Activated CD8-positive, alpha-beta T cell treated with anti-CD3 and anti-CD28 coated beads, Interleukin-2, amount 10 ng/mL, durations not matched to agents 7 days and 5 days (primary cell): ENCODE measurements around the gene VEGFD. TPM values are rescaled to one million over a fixed set of nuclear protein-coding genes. Genes with fewer than 3 reads are reported as not detected.

Experiments used
- ATAC-seq: fragments of 150-1000 bp; cut with Tn5 transposase; one replicate; pipeline ENCODE4 v1.10.0; 2021; ENCODE audit warnings: moderate library complexity
- CTCF ChIA-PET: fragments of 350-600 bp; sonication (Branson Sonifier 250); formaldehyde crosslinking; loops from one replicate; lab custom pipeline; 2021; ENCODE audit warnings: antibody characterized with exemption; lab: Charles Lee
- POLR2A ChIA-PET: fragments of 350-600 bp; sonication (Branson Sonifier 250); formaldehyde crosslinking; loops from one replicate; lab custom pipeline; 2021; ENCODE audit warnings: antibody characterized with exemption; lab: Charles Lee
- DNase-seq: peaks from one replicate; pipeline ENCODE4 v3.0.0-alpha.2; 2020
- H3K27ac Mint-ChIP-seq: one replicate; pipeline ENCODE4 v1.8.0; 2021; ENCODE audit warnings: mild to moderate bottlenecking, mixed read lengths
- H3K27me3 Mint-ChIP-seq: one replicate; pipeline ENCODE4 v1.8.0; 2021; ENCODE audit warnings: low read depth, mixed read lengths
- H3K36me3 Mint-ChIP-seq: one replicate; pipeline ENCODE4 v1.8.0; 2021; ENCODE audit warnings: low read depth, mixed read lengths
- H3K4me1 Mint-ChIP-seq: one replicate; pipeline ENCODE4 v1.8.0; 2021; ENCODE audit warnings: low read depth, mixed read lengths
- H3K4me3 Mint-ChIP-seq: one replicate; pipeline ENCODE4 v1.8.0; 2021; ENCODE audit warnings: mild to moderate bottlenecking, mixed read lengths
- H3K9me3 Mint-ChIP-seq: one replicate; pipeline ENCODE4 v1.8.0; 2022; ENCODE audit warnings: mixed read lengths; ENCODE audit not compliant: insufficient read depth
- total RNA-seq, 2 experiments: library from RNA; stranded (reverse); gene quantifications; one replicate each; pipeline ENCODE4 v1.2.3, GENCODE V29; 2021

VEGFD gene
- total RNA-seq, 2 experiments from 2014 or later, result not detected

DNA sequence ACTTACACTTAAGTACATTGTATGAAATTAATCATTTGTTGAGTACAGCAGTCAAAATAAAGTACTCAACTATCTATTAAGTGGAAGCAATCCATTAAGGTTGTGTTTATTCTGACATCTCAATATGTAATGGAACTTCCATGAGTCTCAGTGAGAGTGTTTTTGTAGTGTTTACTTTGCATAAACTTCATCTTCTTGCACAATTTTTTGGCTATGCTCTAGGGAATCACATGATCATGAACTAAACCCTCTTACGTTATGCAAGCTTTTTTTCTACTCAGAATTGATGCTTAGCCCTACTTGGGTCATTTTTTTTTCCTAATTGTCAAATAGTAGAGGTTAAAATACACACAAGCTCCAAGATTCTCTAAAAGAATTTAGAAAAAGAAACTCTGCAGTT is 27.8 kb downstream of the VEGFD start:
- CTCF ChIA-PET, result no interaction called here
- ATAC-seq (no peak), DNase-seq (no peak)
- Mint-ChIP-seq H3K9me3 (no peaks in the 10 kb centered on the region), H3K4me1 (no peaks in the 10 kb centered on the region), H3K27me3 (peaks cover 5% of the 10 kb centered on the region), H3K27ac (no peak overlapping the region), H3K4me3 (no peak overlapping the region), H3K36me3 (no peaks in the 10 kb centered on the region)
- POLR2A ChIA-PET, result no interaction called here

DNA sequence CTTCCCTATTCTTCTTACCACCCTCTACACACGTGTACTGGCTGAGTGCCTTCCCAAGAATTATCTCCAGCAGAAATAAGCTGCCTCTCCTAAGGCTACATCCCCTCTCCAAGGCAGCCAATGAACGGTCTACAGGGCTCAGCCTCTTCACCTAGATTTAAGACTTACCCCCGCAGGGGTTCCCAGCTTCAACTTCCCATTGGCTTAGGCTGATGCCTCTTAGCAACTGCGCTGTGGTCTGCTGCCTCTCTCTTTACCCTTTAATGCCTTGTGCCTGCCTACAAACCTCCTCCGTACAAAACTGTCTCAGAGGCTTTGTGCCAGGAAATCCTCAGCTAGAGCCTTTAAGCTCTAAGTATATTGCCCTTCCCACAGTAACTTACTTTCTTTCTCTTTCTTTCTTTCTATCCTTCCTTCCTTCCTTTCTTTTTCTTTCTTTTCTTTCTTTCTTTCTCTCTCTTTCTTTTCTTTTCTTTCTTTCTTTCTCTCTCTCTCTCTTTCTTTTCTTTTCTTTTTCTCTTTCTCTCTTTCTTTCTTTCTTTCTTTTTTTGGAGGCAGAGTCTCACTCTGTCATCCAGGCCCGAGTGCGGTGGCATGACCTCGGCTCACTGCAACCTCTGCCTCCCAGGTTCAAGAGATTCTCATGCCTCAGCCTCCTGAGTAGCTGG is 33.8 kb downstream of the VEGFD start:
- CTCF ChIA-PET, result interaction anchor here (1.0 to 2.8 kb wide), 3 partner anchors 13 to 118 kb away, joined by 3 to 20 read pairs (median 5); no protein-coding TSS in a partner anchor
- POLR2A ChIA-PET, result no interaction called here
- Mint-ChIP-seq H3K36me3 (no peaks in the 10 kb centered on the region), H3K4me3 (no peak overlapping the region), H3K9me3 (no peaks in the 10 kb centered on the region), H3K27ac (no peak overlapping the region), H3K4me1 (no peaks in the 10 kb centered on the region), H3K27me3 (no peaks in the 10 kb centered on the region)
- ATAC-seq (no peak), DNase-seq (no peak)

DNA sequence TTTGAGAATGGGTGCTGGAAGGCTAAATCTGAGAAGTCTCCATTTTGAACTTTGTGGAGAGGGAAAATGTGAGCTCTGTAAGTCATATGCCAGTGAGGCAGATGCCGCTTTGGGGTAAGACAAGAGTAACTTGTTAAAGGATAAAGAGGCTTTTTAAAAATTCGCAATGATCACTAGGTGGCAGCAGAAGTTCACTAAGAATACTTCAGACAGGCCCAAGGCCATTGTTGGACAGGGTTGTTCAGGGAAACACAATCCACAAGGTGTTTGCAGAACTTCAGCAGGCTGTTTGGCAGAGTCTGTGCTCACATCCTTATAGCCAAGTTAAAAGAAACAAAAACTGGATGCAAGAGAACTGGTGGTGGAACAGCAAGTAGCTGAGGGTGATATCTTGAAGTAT is 35.2 kb downstream of the VEGFD start:
- no peaks in the 10 kb centered on the region for H3K4me1 Mint-ChIP-seq
- ChIA-PET CTCF (interaction anchor here (0.7 to 2.8 kb wide), 9 partner anchors 10 to 1321 kb away, joined by 3 to 20 read pairs (median 4); no protein-coding TSS in a partner anchor), POLR2A (no interaction called here)
- H3K27ac Mint-ChIP-seq, result no peak overlapping the region
- H3K9me3 Mint-ChIP-seq, result no peaks in the 10 kb centered on the region
- ATAC-seq (no peak), DNase-seq (peak; percentile 26)
- peaks cover under 1% of the 10 kb centered on the region for H3K27me3 Mint-ChIP-seq
- no peaks in the 10 kb centered on the region for H3K36me3 Mint-ChIP-seq
- no peak overlapping the region for H3K4me3 Mint-ChIP-seq

DNA sequence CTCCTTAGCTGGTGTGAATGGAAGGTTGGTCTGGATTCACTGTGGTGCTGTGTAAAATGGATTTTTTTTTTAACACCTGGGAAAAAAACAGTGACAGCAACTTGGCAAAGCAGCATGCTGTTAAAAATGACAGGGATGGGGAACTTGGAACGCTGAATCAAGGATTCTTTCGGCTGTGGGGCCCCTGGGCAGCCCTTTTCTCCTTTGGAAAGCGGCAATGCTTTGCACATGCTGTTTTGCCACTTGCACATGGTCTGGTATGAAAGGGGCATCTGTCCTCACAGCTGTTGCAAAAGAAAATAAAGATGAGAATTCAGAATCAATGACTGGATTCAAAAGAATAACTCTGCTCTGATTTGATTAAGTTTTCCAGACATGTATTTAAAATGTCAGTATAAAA is 38.2 kb downstream of the VEGFD start:
- Mint-ChIP-seq H3K4me3 (no peak overlapping the region), H3K4me1 (no peaks in the 10 kb centered on the region), H3K27ac (no peak overlapping the region), H3K9me3 (no peaks in the 10 kb centered on the region), H3K36me3 (no peaks in the 10 kb centered on the region), H3K27me3 (peaks cover 6% of the 10 kb centered on the region)
- ChIA-PET POLR2A (no interaction called here), CTCF (no interaction called here)
- DNase-seq (no peak), ATAC-seq (no peak)

DNA sequence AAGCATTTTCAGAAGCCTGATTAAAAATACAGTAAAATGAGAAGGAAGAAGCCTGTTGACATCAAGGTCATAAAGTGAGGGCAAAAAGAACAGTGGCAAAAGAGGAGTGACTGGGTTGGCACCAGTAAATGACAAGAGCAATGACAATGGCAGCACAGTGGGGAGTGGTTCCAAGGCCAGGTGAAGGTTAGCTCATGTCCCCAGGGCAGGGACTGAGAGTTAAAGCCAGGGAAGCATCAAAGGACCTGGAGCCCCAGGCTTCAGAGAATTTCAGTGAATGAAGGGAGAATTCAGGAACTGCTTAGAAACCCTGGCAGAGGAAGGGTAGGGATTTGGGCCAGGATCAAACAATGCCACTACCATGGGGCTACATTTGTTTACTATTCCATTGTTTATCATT is 40.1 kb downstream of the VEGFD start:
- H3K27me3 Mint-ChIP-seq, result peaks cover 6% of the 10 kb centered on the region
- no peak for ATAC-seq
- no peak for DNase-seq
- H3K27ac Mint-ChIP-seq, result no peak overlapping the region
- H3K9me3 Mint-ChIP-seq, result no peaks in the 10 kb centered on the region
- ChIA-PET CTCF (no interaction called here), POLR2A (no interaction called here)
- H3K4me1 Mint-ChIP-seq, result no peaks in the 10 kb centered on the region
- H3K4me3 Mint-ChIP-seq, result no peak overlapping the region
- H3K36me3 Mint-ChIP-seq, result no peaks in the 10 kb centered on the region

DNA sequence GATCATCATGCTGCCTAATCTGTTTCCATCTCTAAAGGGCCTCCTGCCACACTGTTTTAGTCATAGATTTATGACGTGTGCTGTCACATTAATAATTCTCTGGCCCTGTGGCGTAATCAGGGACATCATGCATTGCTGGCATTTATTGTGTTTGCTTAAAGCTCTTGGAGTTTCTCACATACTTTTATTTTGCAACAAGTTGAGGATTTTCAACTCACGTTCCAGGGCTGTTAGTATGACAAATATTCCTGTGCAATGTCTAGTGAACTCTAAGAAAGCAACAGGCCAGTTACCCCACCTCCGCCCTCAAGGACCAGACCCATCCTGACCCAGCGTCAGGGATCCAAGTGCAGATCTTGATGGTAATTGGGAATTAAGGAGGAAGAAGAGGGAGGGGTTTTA is 41.1 kb downstream of the VEGFD start:
- no peak for ATAC-seq
- no peak for DNase-seq
- Mint-ChIP-seq H3K4me1 (no peaks in the 10 kb centered on the region), H3K9me3 (no peaks in the 10 kb centered on the region), H3K27ac (no peak overlapping the region), H3K36me3 (no peaks in the 10 kb centered on the region), H3K27me3 (peaks cover 7% of the 10 kb centered on the region), H3K4me3 (no peak overlapping the region)
- POLR2A ChIA-PET, result no interaction called here
- CTCF ChIA-PET, result no interaction called here

DNA sequence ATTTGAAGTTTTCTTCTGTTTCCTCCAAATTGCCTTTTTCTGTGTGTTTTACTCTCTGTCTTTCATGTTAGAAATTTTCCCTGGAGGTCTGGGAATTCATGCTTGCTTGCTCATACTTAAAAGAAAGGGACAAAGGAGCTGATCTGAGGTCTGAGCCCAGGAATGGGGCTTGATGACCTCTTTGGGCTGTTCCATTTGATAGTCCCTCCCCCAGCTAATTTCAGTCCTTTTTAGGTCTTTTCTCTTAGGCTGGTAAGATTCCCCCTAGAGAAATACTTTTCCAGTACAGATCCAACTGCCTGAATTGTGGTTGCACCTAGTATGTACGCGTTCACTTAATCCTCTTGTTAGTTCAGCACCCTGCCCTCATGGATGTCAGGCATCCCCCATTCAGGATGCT is 43.3 kb downstream of the VEGFD start:
- Mint-ChIP-seq H3K27me3 (peaks cover 12% of the 10 kb centered on the region), H3K4me1 (peaks cover 7% of the 10 kb centered on the region), H3K4me3 (no peak overlapping the region), H3K36me3 (no peaks in the 10 kb centered on the region), H3K9me3 (no peaks in the 10 kb centered on the region), H3K27ac (no peak overlapping the region)
- CTCF ChIA-PET, result interaction anchor here (2.1 kb wide), 1 partner anchor 127 kb away, joined by 5 read pairs; no protein-coding TSS in a partner anchor
- no peak for ATAC-seq
- DNase-seq, result no peak
- POLR2A ChIA-PET, result no interaction called here

DNA sequence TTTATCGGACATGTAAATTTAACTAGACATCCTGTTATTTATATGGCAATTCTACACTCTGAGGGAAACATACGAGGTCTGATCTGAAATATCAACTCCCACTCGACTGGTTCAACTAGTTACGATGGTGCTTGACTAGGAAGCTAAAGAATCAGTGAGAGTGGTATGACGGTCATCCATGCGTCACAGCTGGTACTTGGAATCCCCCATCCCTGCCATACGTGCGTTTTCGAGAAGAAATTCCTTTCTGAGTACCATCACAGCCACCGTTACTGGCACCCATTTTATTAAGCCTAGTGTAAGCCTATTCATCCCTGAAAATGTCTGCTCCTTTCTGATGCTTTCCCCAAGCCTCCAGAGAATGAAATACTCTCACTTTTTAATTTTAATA is 48.2 kb downstream of the VEGFD start:
- no peak for ATAC-seq

DNA sequence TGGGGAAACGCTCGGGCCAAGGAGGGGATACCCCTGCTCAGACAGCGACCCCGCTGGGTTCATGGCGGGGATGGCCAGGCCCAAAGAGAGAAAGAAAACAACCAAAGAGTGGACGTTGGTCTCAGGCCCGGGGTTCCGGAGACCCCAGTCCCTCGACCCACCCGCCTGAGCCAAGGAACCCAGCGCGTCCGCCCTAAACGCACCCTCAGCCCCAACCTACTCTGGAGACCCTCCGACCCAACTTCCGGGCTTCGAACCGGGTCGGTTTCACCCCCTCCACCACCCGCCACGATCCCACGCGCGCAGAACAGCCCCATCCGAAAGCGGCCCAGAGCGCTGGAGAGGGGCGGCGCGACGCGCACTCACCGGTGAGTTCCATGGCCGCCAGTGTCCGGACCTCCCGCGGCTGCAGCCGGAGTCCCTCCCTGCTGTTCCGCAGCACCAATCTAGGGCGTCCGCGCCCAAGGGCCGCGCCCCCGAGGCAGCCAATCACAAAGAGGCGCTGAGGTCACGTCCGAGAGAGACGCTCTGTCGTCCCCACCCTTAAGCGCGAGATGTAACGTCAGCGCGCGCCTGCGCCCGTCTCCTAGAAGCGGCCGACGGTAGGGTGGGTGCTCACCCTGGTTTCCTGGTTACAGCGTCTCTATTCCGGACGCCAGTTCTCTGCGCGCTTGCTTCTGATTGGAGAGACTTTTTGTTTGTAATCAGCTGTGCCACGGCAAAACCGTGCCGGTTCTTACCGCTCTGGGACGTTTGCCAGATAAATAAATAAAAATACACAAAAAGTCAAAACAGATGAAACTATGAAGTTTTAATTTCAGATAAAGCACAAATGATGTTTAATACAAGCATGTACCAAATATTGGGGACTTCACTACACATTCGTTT is 48.8 kb downstream of the VEGFD start, which contains the start of gene PIGA:
Gene PIGA, minus strand, starts transcription at position 389 of the 888 bp plus-strand sequence. CDS start 3,593 bp downstream, outside the sequence.
- Mint-ChIP-seq H3K36me3 (peaks cover 8% of the 10 kb centered on the region), H3K27me3 (peaks cover 7% of the 10 kb centered on the region), H3K4me3 (peak within 1 kb of the TSS; percentile 91), H3K9me3 (no peaks in the 10 kb centered on the region), H3K27ac (peak within 1 kb of the TSS; percentile 95), H3K4me1 (peaks cover 18% of the 10 kb centered on the region)
- ChIA-PET POLR2A (no interaction called here), CTCF (interaction anchor here (0.6 to 1.0 kb wide), 2 partner anchors 14 to 191 kb away, joined by 3 read pairs; no protein-coding TSS in a partner anchor)
- ATAC-seq, result peak; percentile 99
- DNase-seq, result peak; percentile 94

More for the DNA sequence above, 48.2 kb downstream of the VEGFD start:
- peaks cover 8% of the 10 kb centered on the region for H3K36me3 Mint-ChIP-seq
- H3K4me3 Mint-ChIP-seq, result peak overlapping the region; percentile 91
- H3K27ac Mint-ChIP-seq, result peak overlapping the region; percentile 95
- H3K4me1 Mint-ChIP-seq, result peaks cover 18% of the 10 kb centered on the region
- peak; percentile 28 for DNase-seq
- no peaks in the 10 kb centered on the region for H3K9me3 Mint-ChIP-seq
- POLR2A ChIA-PET, result no interaction called here
- CTCF ChIA-PET, result no interaction called here
- peaks cover 7% of the 10 kb centered on the region for H3K27me3 Mint-ChIP-seq

DNA sequence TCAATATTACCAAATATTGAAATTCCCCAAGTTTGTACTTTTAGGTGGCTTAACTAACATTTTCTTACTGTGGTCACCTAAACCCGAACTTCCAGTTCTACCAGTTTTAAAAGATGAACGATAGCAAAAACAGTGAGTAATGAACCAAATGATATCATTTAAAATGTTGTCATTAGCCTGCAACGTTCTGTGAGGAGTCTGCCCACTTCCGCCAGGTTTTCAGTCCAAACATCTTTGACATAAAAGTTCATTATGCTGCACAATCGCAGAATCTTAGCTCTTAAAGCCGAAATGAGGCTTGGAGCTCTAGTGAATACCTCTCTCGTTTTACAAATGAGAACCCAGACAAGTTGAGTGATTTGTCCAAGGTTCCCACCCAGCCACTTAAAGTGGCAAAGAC is 49.7 kb downstream of the VEGFD start:
- Mint-ChIP-seq H3K9me3 (no peaks in the 10 kb centered on the region), H3K36me3 (peaks cover 8% of the 10 kb centered on the region), H3K4me3 (peak overlapping the region; percentile 91), H3K27ac (peak overlapping the region; percentile 95), H3K27me3 (peaks cover 7% of the 10 kb centered on the region), H3K4me1 (peaks cover 18% of the 10 kb centered on the region)
- ChIA-PET CTCF (interaction anchor here (0.6 to 1.0 kb wide), 3 partner anchors 14 to 190 kb away, joined by 3 to 4 read pairs (median 3); no protein-coding TSS in a partner anchor), POLR2A (no interaction called here)
- DNase-seq, result peak; percentile 45
- ATAC-seq, result no peak

DNA sequence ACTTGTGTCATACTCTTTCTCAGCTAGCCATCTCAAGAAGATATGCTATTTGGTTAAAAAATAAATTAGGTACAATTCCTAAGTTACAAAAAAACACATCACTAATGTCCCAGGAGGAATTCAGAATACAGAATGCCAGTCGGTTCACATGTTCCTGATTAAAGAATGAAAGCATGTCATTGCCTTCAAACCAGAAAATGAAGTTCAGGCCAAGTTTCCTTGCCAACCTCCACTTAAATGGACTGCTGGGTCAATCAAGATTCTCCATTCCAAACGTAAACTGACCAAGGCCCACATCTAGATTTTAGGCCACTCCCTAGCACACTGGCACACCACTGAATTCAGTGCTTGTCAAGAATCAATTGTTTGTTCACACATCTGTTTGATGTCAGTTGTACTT is 55.4 kb downstream of the VEGFD start:
- POLR2A ChIA-PET, result no interaction called here
- Mint-ChIP-seq H3K36me3 (peaks cover 19% of the 10 kb centered on the region), H3K4me3 (no peak overlapping the region)

DNA sequence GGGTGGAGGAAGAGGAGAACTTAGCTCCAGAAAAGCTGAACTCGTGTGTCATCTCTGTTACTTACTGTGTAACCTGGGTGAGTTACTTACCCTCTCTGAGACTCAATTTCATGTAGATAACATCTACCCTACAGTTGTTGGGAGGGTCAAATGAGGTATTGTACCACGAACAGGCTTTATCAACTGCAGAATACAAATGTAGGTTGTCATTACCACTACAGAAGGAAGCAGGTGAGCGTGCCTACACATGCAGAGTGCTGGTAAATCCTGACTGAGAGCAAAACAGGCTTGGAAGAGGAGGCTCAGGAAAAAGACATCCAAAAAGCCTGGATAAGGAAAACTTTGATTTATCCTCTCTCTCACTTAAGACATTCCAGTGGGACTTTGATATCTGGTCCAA is 56.1 kb downstream of the VEGFD start:
- POLR2A ChIA-PET, result no interaction called here
- no peak overlapping the region for H3K27ac Mint-ChIP-seq

More for the DNA sequence above, 55.4 kb downstream of the VEGFD start:
- Mint-ChIP-seq H3K4me1 (peaks cover 5% of the 10 kb centered on the region), H3K27me3 (no peaks in the 10 kb centered on the region), H3K27ac (no peak overlapping the region), H3K9me3 (no peaks in the 10 kb centered on the region)
- DNase-seq (no peak), ATAC-seq (no peak)
- CTCF ChIA-PET, result no interaction called here

More for the DNA sequence above, 56.1 kb downstream of the VEGFD start:
- DNase-seq, result no peak
- Mint-ChIP-seq H3K9me3 (no peaks in the 10 kb centered on the region), H3K36me3 (peaks cover 21% of the 10 kb centered on the region), H3K27me3 (no peaks in the 10 kb centered on the region), H3K4me3 (no peak overlapping the region), H3K4me1 (peaks cover 5% of the 10 kb centered on the region)
- CTCF ChIA-PET, result no interaction called here
- no peak for ATAC-seq
